AG09319 (cell line): ENCODE data around the gene TBKBP1.
A peak's percentile ranks its signal among the peaks of the same experiment; 100 is the strongest.

Experiments used
- DNase-seq: peaks from one replicate; pipeline ENCODE4 v3.0.0-alpha.2; 2010; ENCODE audit warnings: low read depth; ENCODE audit errors: extremely low read depth
- TF ChIP-seq, protein P1 (sequence below): IDR thresholded peaks from 2 replicates; pipeline ENCODE4 v1.5.1; 2011; ENCODE audit warnings: low read depth, mild to moderate bottlenecking, inconsistent platforms, low read length, moderate library complexity

The TBKBP1 gene

DNA sequence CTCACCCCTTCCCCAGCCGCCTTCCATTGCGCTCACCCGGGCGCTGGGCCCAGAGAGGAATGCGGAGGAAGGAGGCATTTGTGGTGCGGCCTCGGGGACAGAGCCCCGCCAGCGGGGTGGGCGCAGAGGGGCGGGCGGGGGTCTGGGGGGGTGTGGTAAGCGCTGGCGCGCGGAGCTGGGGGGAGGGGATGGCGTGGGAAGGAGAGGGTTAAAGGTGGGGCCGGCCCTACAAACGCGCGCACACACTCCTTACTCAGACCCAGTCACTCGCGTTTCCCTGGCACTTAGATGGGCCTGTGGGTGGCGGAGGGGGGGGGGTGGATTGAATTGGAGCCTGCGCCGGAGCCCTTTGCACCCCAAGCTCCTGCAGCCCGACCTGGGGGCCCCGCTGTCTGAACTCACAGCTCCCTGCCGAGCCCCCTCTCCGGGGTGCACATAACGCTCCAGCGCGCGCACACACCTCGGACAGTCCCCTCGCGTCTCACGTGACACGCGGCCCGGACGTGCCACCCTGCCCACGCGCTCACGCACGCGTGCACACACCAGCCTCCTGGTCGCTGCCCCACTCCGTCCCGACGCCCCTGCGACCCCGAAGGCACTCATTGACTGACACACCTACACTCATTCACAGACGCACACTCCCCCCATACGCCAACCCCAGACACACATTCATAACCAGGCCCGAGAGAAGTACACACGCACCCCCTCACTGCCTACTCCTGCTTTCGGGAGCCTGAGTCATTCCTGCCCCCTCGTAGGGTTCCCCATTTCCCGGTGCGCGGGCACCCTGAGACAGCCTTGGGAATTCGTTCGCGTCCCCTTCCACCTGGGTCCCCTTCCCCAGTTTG is 844 bp downstream of the TBKBP1 start:
- no peak for DNase-seq
- TF ChIP-seq, protein P1, sequence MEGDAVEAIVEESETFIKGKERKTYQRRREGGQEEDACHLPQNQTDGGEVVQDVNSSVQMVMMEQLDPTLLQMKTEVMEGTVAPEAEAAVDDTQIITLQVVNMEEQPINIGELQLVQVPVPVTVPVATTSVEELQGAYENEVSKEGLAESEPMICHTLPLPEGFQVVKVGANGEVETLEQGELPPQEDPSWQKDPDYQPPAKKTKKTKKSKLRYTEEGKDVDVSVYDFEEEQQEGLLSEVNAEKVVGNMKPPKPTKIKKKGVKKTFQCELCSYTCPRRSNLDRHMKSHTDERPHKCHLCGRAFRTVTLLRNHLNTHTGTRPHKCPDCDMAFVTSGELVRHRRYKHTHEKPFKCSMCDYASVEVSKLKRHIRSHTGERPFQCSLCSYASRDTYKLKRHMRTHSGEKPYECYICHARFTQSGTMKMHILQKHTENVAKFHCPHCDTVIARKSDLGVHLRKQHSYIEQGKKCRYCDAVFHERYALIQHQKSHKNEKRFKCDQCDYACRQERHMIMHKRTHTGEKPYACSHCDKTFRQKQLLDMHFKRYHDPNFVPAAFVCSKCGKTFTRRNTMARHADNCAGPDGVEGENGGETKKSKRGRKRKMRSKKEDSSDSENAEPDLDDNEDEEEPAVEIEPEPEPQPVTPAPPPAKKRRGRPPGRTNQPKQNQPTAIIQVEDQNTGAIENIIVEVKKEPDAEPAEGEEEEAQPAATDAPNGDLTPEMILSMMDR, result no peak

DNA sequence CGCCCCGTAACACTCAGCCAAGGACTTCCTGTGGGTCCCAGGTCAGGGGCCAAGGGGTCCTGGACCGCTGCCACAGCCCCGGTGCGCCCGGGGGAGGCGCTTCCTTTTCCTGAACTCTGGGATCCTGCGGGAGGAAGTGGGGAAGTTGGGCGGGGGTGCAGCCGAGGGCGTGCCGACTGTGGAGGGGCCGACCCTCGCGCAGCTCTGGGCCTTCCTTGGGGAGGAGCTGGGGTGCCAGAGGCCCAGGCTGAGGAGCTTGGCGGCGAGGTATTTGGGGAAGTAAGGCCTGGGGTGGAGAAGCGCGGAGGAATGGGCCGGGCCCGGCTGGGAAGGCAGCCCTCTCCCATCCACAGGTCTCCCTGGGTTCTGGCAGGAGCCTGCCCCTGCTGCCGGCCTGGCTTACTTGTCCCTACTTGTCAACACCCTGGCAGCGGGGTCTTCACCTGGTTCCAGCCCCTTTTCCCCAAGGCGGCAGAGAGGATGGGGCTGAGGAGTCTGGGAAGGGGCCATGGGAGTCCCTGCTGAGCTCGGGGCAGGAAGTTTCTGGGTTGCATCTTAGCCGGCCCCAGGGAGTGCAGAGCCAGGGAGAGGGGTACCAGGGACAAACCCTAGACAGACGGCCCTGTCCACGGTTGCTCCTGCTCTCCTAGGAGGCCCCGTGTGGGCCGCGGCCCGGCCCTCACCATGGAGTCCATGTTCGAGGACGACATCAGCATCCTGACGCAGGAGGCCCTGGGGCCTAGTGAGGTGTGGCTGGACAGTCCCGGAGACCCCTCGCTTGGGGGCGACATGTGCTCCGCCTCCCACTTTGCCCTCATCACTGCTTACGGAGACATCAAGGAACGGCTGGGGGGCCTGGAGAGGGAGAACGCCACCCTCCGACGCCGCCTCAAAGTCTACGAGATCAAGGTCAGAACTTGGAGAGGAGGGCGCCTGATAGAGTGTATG is 1.7 kb downstream of the TBKBP1 start:
- TF ChIP-seq, protein P1, result no peak
- DNase-seq, result no peak

GRCh38 chr17:47696717-47697642 is 3.0 kb downstream of the TBKBP1 start:
- TF ChIP-seq, protein P1, result no peak
- DNase-seq, result no peak

DNA sequence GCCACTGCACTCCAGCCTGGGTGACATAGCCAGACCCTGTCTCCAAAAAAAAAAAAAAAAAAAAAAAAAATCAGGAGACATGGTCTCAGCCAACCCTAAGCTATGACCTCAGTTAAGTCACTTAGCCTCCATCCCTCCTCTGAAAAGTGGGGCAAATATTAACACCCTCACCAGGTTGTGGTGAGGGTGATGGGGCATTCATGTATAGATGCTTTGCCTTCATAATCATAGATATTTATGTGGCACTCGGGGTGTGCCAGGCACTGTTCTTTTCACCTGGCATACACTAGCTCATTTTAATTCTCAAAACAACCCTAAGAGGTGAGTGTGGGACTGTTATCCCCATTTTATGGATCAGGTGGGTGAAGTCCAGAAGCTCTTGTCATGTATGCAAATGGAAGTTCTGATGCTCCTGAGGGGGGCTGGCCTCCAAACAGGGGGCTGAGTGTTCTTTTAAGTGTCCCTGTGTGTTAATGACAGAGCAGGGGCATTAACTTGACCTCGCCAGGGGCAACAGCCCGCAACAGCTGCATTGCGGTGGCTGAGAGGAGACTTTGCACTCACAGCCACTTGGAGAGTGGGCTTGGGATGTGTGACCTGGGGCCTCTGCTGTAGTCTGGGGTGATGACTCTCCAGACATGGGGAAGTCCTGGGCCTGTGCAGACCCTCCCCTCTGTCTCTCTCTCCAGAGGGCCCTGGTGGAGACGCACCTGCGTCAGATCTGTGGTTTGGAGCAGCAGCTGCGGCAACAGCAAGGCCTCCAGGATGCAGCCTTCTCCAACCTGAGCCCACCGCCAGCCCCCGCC is 4.1 kb downstream of the TBKBP1 start:
- TF ChIP-seq, protein P1, result no peak
- DNase-seq, result no peak

GRCh38 chr17:47698749-47699535 is 5.0 kb downstream of the TBKBP1 start:
- TF ChIP-seq, protein P1, result peak; percentile 93
- DNase-seq, result no peak

DNA sequence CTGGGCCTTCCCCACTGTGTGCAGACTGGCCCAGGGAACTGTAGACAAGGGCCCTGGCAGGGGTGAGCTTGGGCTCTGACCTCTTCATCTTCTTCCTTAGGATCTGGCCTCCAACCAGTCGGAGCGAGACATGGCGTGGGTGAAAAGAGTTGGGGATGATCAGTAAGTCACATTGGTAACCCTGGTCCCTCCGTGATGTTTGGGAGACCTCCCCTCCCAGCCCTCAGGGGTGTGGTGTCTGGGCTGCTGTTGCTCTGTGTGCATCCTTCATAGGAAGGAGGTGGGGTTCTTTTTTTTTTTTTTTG is 5.5 kb downstream of the TBKBP1 start:
- TF ChIP-seq, protein P1, result no peak
- no peak for DNase-seq
